ENCODE data around the gene EXD3.

DNA sequence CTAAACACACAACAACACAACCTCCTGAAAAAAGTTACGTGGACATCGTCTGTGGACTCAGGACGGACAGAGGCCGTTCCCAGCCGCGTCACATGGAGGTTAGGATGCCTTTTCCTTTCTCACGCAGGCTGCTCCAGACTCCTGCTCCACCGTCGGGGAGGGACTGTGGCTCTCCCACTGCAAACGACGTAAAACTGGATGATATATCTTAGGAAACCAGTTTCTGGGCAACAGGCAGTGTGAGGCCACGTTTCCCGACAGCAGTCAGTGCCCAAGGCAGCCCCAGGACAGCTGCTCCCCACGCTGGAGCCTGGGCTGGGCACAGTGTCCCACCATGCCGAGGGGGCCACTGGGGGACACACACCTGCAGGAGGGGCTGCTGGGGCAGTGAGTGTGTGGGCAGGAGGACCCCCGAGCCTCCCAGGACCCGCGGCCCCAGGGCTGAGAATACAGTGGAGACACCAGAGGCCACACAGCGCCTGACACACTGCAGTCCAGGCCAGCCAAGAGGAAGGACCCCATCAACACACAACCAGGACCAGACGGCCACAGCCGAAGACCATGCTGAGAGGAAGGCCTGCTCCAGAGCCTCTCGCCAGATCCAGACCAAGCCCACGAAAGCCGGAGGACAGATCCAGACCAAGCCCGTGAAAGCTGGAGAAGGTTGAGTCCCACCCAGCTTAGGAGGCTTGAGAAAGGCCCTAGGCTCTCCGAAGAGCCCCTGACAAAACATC is 26.2 kb downstream of the EXD3 start:
- TF ChIP-seq BHLHE40 (IDR thresholded peaks at IDR 0.05; ENCODE audit: low read depth, low read length) (no peak), MAZ (IDR thresholded peaks at IDR 0.05; ENCODE audit: borderline replicate concordance, low read depth, low read length) (no peak), POLR2A (IDR thresholded peaks at IDR 0.05; ENCODE audit: low read depth, low read length) (no peak), RAD21 (IDR thresholded peaks at IDR 0.05; ENCODE audit: low read length) (no peak), SMC3 (IDR thresholded peaks at IDR 0.05; ENCODE audit: low read depth, low read length) (no peak), RCOR1 (IDR thresholded peaks at IDR 0.05; ENCODE audit: insufficient replicate concordance, low read length) (no peak)
- TF ChIP-seq, protein P1, sequence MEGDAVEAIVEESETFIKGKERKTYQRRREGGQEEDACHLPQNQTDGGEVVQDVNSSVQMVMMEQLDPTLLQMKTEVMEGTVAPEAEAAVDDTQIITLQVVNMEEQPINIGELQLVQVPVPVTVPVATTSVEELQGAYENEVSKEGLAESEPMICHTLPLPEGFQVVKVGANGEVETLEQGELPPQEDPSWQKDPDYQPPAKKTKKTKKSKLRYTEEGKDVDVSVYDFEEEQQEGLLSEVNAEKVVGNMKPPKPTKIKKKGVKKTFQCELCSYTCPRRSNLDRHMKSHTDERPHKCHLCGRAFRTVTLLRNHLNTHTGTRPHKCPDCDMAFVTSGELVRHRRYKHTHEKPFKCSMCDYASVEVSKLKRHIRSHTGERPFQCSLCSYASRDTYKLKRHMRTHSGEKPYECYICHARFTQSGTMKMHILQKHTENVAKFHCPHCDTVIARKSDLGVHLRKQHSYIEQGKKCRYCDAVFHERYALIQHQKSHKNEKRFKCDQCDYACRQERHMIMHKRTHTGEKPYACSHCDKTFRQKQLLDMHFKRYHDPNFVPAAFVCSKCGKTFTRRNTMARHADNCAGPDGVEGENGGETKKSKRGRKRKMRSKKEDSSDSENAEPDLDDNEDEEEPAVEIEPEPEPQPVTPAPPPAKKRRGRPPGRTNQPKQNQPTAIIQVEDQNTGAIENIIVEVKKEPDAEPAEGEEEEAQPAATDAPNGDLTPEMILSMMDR (conservative IDR thresholded peaks at IDR 0.05; ENCODE audit: low read depth, low read length): no peak

All from IMR-90 (cell line).